Upper lobe of left lung (tissue), 4 donors: Measurements from ENCODE around the gene BCL7A.
A peak's percentile ranks its signal among the peaks of the same experiment; 100 is the strongest.

Experiments
- POLR2AphosphoS5 ChIP-seq, 2 donors: sonication (generic); formaldehyde crosslinking; IDR thresholded peaks; one replicate each; pipeline ENCODE4 v1.5.1; 2017; ENCODE audit warnings: antibody characterized with exemption in 2 of 2
- TF ChIP-seq, protein P1 (sequence below), 6 experiments: fragments of 450-650 bp in 4 of 6; fragments of 200-600 bp in 2 of 6; sonication (generic) in 2 of 6; IDR thresholded peaks; one replicate each; pipeline ENCODE4 v1.5.1; 2016 to 2019; ENCODE audit warnings: antibody characterized with exemption in 6 of 6

DNA sequence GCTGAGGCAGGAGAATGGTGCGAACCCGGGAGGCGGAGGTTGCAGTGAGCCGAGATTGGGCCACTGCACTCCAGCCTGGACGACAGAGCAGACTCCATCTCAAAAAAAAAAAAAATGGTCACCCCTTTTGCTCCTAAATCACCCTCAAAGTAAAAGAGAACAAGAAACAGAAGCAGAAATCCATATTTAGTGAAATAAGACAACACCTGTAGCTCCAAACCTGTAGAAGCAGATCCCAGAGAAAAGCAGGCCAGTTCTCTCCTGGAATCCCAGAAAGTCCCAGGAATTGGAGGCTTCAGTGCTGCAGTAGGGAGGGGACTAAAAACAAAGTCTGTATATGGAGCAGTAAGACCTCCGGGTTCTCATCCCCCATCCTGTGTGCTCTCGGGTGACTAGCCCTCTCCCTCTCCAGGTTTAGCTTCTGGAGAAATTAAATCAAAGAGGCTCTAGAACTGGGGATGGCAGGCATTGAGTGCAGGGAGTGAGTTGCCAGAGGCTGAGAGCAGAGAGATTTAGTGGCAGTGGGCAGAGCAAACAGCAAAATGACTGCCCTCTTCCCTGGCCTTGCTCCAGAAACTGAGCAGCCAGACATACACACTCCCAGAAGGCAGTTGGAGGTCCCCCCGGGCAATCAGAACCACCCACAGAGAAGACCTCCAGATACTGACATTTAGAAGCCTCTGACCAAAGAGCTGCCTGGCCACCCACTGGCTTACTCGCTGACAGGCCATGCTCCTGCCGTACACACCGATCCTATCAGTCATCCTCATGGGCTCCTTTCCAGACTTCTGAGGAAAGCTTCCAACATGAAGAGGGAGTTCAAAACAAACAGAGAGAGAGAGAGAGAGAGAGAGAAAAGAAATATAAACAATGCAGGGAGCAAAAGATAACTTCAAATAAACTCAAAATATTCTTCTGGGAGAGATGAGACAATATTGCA, 50.6 kb downstream of the BCL7A start:
- no peak for TF ChIP-seq POLR2AphosphoS5 (IDR thresholded peaks at IDR 0.05)
- TF ChIP-seq, protein P1, sequence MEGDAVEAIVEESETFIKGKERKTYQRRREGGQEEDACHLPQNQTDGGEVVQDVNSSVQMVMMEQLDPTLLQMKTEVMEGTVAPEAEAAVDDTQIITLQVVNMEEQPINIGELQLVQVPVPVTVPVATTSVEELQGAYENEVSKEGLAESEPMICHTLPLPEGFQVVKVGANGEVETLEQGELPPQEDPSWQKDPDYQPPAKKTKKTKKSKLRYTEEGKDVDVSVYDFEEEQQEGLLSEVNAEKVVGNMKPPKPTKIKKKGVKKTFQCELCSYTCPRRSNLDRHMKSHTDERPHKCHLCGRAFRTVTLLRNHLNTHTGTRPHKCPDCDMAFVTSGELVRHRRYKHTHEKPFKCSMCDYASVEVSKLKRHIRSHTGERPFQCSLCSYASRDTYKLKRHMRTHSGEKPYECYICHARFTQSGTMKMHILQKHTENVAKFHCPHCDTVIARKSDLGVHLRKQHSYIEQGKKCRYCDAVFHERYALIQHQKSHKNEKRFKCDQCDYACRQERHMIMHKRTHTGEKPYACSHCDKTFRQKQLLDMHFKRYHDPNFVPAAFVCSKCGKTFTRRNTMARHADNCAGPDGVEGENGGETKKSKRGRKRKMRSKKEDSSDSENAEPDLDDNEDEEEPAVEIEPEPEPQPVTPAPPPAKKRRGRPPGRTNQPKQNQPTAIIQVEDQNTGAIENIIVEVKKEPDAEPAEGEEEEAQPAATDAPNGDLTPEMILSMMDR (IDR thresholded peaks at IDR 0.05): peak in 1 of 6 experiments; percentile 35
